Nasal cavity respiratory epithelium epithelial cell of viscerocranial mucosa (primary cell): ENCODE measurements around the gene PAX6. TPM values are rescaled to one million over a fixed set of nuclear protein-coding genes. Genes with fewer than 3 reads are reported as not detected.

Experiments
- total RNA-seq: library from RNA; depleted of rRNA; stranded (reverse); fragments of >200 nt; gene quantifications from 2 replicates; pipeline ENCODE4 v1.2.3, GENCODE V29; 2014

The PAX6 gene
- 2.1 and 10.5 TPM in 2 replicates for total RNA-seq

GRCh38 chr11:31810779-31811647 is at the start of gene PAX6:
Gene PAX6, minus strand, starts transcription at chr11:31811322. Its CDS starts 4,911 bp downstream, at chr11:31806411.

